ENCODE results near the gene CASZ1. TPM values are rescaled to one million over a fixed set of nuclear protein-coding genes. Genes with fewer than 3 reads are reported as not detected.

Gene CASZ1
- total RNA-seq, 1 experiment from 2014 or later = 27.8 TPM

DNA sequence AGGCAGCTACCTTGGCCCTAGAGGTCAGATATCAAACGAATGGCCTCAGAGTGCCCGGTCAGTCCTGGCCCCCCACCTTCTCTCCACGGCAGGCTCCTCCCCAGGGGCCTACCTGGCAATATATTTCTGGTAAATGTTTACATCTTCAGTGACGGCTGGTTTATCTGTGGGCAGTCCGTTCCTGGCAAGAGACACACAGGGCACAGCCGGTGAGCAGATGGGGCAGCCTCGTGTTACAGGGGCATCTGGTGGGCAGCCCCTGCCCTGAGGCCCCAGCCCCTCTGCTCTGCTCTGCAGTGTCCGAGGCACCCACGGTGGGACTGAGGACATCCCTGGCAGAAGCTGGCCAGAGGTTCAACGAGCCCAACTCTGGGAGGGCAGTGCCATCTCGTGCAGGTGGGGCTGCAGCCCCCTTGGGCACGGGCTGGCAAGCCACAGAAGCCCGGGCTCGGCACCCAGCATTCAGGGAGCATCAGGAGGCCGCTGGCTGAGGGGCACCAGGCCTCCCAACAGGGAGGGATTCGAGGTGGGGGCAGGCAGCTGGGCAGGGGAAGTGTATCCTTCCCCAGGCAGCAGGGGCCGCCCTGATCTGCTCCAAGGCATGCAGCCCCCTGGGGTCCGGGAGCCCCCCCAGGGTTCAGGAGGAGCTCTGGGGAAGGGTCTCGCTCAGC is 137.9 kb downstream of the CASZ1 start:
- TF ChIP-seq, protein P1, sequence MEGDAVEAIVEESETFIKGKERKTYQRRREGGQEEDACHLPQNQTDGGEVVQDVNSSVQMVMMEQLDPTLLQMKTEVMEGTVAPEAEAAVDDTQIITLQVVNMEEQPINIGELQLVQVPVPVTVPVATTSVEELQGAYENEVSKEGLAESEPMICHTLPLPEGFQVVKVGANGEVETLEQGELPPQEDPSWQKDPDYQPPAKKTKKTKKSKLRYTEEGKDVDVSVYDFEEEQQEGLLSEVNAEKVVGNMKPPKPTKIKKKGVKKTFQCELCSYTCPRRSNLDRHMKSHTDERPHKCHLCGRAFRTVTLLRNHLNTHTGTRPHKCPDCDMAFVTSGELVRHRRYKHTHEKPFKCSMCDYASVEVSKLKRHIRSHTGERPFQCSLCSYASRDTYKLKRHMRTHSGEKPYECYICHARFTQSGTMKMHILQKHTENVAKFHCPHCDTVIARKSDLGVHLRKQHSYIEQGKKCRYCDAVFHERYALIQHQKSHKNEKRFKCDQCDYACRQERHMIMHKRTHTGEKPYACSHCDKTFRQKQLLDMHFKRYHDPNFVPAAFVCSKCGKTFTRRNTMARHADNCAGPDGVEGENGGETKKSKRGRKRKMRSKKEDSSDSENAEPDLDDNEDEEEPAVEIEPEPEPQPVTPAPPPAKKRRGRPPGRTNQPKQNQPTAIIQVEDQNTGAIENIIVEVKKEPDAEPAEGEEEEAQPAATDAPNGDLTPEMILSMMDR (IDR thresholded peaks at IDR 0.05) = no peak
- TF ChIP-seq TCF7L2 (IDR thresholded peaks at IDR 0.05; ENCODE audit: low read depth, low read length) = no peak
- no peak for TF ChIP-seq POLR2AphosphoS5 (IDR thresholded peaks at IDR 0.05; ENCODE audit: low read depth, low read length)
- TF ChIP-seq SIN3A (IDR thresholded peaks at IDR 0.05; ENCODE audit: borderline replicate concordance, insufficient read depth, low read depth, low read length) = no peak
- TF ChIP-seq, protein P2, sequence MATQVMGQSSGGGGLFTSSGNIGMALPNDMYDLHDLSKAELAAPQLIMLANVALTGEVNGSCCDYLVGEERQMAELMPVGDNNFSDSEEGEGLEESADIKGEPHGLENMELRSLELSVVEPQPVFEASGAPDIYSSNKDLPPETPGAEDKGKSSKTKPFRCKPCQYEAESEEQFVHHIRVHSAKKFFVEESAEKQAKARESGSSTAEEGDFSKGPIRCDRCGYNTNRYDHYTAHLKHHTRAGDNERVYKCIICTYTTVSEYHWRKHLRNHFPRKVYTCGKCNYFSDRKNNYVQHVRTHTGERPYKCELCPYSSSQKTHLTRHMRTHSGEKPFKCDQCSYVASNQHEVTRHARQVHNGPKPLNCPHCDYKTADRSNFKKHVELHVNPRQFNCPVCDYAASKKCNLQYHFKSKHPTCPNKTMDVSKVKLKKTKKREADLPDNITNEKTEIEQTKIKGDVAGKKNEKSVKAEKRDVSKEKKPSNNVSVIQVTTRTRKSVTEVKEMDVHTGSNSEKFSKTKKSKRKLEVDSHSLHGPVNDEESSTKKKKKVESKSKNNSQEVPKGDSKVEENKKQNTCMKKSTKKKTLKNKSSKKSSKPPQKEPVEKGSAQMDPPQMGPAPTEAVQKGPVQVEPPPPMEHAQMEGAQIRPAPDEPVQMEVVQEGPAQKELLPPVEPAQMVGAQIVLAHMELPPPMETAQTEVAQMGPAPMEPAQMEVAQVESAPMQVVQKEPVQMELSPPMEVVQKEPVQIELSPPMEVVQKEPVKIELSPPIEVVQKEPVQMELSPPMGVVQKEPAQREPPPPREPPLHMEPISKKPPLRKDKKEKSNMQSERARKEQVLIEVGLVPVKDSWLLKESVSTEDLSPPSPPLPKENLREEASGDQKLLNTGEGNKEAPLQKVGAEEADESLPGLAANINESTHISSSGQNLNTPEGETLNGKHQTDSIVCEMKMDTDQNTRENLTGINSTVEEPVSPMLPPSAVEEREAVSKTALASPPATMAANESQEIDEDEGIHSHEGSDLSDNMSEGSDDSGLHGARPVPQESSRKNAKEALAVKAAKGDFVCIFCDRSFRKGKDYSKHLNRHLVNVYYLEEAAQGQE (IDR thresholded peaks at IDR 0.05; ENCODE audit: insufficient read depth in 1 of 2, low read depth in 2 of 2, low read length in 1 of 2) = no peak
- ATAC-seq = no peak
- H3K36me3 ChIP-seq (ENCODE audit: control insufficient read depth, insufficient read depth, low read length) = no peaks in the 10 kb centered on the region
- H3K9me3 ChIP-seq (ENCODE audit: control insufficient read depth, insufficient read depth, low read depth, low read length) = no peaks in the 10 kb centered on the region
- no peak overlapping the region for H3K27ac ChIP-seq (ENCODE audit: low read length)
- no peaks in the 10 kb centered on the region for H3K27me3 ChIP-seq (ENCODE audit: control insufficient read depth, insufficient read depth, low read length)
- ChIA-PET CTCF (no interaction called here), POLR2A (no interaction called here)
- in situ Hi-C loops (cut with HindIII; ENCODE audit: low pct_unique_long_range_greater_than_20kb, low sequenced_read_pairs) = no loop called here
- no peak overlapping the region for H3K4me3 ChIP-seq (ENCODE audit: low read depth in 2 of 2, low read length in 2 of 2)
- no peak for DNase-seq (ENCODE audit: low read depth, low spot score)
- no TSS peak for BruUV-seq (replicated peaks)
- intact Hi-C loops (cut with micrococcal nuclease; ENCODE audit: unreplicated experiment) = no loop called here
- no peaks in the 10 kb centered on the region for H3K4me1 ChIP-seq (ENCODE audit: control insufficient read depth, insufficient read depth, low read length)

DNA sequence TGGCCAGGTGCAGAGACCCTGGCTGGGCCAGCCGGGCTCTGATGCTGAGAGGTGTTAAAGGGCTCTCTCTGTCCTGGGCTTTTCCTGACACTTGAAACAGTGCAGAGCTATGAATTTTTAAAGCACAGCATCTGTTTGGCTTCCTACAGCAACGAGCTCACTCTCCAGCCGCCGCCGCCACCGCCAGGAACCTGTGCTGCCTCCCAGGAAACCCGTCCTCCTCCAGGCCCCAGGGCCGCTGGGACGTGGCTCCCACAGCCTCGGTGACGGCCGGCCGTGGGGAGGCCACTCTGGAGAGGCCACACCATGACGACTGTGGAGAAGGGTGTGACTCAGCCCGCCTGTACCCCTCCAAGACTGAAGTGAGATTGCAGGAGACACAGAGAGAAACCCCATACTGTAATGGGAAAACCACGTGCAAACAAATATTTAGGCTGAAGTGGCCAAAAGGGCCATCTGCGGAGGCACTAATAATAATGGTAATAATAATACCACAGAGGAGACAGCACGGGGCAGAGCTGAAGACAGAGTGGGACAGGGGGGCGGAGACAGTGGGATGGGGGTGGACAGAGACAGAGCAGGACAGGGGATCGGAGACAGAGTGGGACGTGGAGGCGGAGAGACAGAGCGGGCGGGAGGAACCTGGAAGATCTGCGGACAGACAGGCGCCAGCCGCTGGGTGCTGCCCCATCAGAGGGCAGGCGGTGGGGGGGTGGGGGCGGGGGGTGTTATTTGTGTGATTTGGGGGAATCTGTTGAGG is 139.2 kb downstream of the CASZ1 start:
- ChIA-PET POLR2A (no interaction called here), CTCF (no interaction called here)
- H3K36me3 ChIP-seq (ENCODE audit: control insufficient read depth, insufficient read depth, low read length) = no peaks in the 10 kb centered on the region
- H3K4me1 ChIP-seq (ENCODE audit: control insufficient read depth, insufficient read depth, low read length) = no peaks in the 10 kb centered on the region
- H3K27me3 ChIP-seq (ENCODE audit: control insufficient read depth, insufficient read depth, low read length) = no peaks in the 10 kb centered on the region
- no peak for DNase-seq (ENCODE audit: low read depth, low spot score)
- no peak for TF ChIP-seq SIN3A (IDR thresholded peaks at IDR 0.05; ENCODE audit: borderline replicate concordance, insufficient read depth, low read depth, low read length)
- in situ Hi-C loops (cut with HindIII; ENCODE audit: low pct_unique_long_range_greater_than_20kb, low sequenced_read_pairs) = no loop called here
- no peaks in the 10 kb centered on the region for H3K9me3 ChIP-seq (ENCODE audit: control insufficient read depth, insufficient read depth, low read depth, low read length)
- BruUV-seq (replicated peaks) = no TSS peak
- intact Hi-C loops (cut with micrococcal nuclease; ENCODE audit: unreplicated experiment) = no loop called here
- no peak overlapping the region for H3K4me3 ChIP-seq (ENCODE audit: low read depth in 2 of 2, low read length in 2 of 2)
- no peak for ATAC-seq
- H3K27ac ChIP-seq (ENCODE audit: low read length) = no peak overlapping the region

DNA sequence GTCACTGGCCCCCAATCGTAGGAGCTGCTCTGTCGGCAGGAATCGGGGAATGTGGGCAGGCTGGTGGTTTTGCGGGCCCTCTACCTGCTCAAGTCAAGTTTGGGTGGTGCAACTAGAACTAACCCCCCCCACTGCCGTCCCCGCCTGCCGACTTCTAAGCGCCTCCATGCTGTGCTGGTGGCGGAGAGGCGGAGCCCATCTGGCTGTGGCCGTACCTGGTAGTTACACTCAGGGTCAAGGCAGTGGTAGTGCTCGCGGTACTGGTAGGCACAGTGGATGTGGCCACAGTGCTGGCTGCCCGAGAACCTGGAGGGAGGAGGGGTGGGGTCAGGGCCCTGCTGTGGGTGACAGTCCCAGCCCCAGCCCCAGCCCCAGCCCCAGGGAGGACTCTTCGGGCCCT is 140.0 kb downstream of the CASZ1 start:
- ATAC-seq = no peak
- no TSS peak for BruUV-seq (replicated peaks)
- ChIA-PET POLR2A (no interaction called here), CTCF (no interaction called here)
- Histone ChIP-seq H3K27me3 (ENCODE audit: control insufficient read depth, insufficient read depth, low read length) (no peaks in the 10 kb centered on the region), H3K27ac (ENCODE audit: low read length) (no peak overlapping the region), H3K36me3 (ENCODE audit: control insufficient read depth, insufficient read depth, low read length) (no peaks in the 10 kb centered on the region), H3K4me1 (ENCODE audit: control insufficient read depth, insufficient read depth, low read length) (no peaks in the 10 kb centered on the region), H3K4me3 (ENCODE audit: low read depth in 2 of 2, low read length in 2 of 2) (no peak overlapping the region), H3K9me3 (ENCODE audit: control insufficient read depth, insufficient read depth, low read depth, low read length) (no peaks in the 10 kb centered on the region)
- no peak for TF ChIP-seq POLR2AphosphoS5 (IDR thresholded peaks at IDR 0.05; ENCODE audit: low read depth, low read length)
- TF ChIP-seq, protein P1 (IDR thresholded peaks at IDR 0.05) = no peak
- TF ChIP-seq, protein P2 (IDR thresholded peaks at IDR 0.05; ENCODE audit: insufficient read depth in 1 of 2, low read depth in 2 of 2, low read length in 1 of 2) = no peak
- TF ChIP-seq SIN3A (IDR thresholded peaks at IDR 0.05; ENCODE audit: borderline replicate concordance, insufficient read depth, low read depth, low read length) = no peak
- TF ChIP-seq TCF7L2 (IDR thresholded peaks at IDR 0.05; ENCODE audit: low read depth, low read length) = no peak
- intact Hi-C loops (cut with micrococcal nuclease; ENCODE audit: unreplicated experiment) (no loop called here), in situ Hi-C loops (cut with HindIII; ENCODE audit: low pct_unique_long_range_greater_than_20kb, low sequenced_read_pairs) (no loop called here)
- DNase-seq (ENCODE audit: low read depth, low spot score) = no peak

All from Panc1 (cell line).